RKO (cell line): ENCODE measurements around the gene DHX34.
"Not testable (repeated sequence)": the region's sequence is repeated elsewhere in the genome, so short reads cannot be mapped to it uniquely, and the experiment has no call there.

Source experiments
- DNase-seq: peaks from one replicate; pipeline ENCODE4 v3.0.0-alpha.2; 2016; ENCODE audit warnings: low spot score

Gene DHX34

GRCh38 chr19:47389150-47389556 lies 40.0 kb downstream of the DHX34 start:
- no peak for DNase-seq

DNA sequence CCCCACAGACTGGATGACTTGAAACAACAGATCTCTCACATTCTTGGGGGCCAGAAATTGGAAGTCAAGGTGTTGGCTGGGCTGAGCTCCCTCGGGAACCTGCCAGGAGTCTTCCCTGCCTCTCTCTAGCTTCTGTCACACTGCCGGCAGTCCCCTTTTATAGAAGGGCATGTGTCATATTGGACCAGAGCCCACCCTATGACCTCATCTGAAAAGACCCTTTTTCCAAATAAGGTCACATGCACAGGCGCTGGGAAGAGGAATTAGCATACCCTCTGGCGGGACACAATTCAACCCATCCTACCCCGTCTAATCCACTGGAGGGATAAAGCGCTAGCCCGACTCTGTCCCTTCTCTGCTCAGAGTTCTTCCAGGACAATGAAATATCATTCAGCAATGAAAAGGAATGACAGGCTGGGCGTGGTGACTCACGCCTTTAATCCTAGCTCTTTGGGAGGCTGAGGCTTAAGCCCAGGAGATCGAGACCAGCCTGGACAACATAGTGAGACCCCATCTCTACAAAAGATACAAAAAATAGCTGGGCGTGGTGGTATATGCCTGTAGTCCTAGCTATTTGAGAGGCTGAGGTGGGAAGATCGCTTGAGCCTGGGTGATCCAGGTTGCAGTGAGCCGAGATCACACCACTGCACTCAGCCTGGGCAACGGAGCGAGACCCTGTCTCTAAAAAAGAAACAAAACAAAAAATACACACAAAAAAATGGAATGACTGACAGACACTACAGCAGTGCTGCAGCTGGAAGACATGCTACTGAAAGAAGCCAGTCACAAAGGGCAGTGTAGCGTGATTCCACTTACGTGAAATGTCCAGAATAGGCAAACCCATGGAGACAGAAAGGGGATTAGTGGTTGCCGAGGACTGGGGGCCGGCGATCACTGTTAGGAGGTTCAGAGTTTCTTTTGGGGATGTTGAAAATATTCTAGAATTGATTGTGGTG lies 41.7 kb downstream of the DHX34 start:
- DNase-seq, result no peak

DNA sequence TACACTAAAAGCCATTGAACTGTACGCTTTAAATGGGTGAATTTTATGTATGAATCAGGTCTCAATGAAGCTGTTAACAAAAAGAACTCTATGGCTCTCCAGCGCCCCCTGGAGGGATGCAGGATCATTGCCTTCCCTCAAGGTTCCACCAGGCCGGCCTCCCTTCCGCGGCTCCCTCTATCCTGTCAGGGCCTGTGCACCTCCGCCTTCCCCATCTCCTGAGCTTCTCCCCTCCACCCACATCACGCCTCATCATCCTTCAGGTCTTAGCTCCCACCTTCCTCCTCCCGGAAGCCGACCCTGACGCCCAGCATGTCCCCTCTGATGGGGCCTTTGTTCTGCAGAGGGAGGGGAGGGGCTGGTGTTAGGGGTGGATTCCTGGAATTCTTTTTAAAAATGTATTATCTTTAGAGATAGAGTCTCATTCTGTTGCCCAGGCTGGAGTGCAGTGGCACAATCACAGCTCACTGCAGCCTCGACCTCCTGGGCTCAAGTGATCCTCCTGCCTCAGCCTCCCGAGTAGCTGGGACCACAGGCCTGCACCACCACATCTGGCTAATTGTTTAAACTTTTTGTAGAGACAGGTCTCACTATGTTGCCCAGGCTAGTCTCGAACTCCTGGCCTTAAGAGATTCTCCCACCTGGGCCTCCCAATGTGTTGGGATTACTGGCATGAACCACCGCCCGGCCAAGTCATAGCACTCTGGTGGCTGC lies 42.6 kb downstream of the DHX34 start:
- peak; percentile 75 for DNase-seq

DNA sequence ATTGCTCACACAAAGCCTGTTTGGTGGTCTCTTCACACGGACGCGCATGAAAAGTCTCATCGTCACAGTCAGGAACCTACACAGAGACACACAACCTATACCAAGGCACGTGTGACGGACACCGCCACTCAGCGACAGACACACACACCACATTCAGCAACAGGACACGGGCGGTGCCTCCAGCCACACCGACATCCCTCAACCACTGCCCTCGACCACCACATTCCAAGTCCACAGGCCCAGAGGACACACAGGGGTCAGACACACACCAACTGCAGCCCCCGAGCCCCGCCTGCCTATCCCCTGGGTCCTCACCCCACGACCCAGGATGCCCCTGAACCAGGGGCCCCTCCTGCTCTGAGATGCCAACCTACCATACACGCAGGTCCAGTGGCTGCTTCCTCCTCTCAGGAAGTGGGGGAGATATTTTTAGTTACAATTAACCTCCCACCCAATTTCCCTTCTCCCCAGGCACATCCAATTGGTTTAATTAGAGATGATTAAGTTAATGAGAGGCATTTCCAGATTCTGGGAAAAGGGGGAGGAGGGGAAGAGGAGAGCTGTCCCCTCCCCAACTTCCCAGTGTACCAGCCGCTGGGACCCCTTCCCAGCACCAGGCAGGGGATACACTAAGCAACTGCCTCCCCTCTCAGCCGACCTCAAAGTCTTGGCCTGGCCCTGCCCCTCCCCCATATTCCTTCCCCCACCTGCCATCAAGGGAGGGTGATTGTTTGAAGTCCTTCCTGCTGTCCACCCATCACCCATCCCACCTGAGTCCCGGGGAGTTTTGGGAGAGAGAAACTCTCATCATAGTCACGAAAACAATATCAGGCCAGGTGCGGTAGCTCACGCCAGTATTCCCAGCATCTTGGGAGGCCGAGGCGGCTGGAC lies 49.8 kb downstream of the DHX34 start:
- no peak for DNase-seq

GRCh38 chr19:47402504-47402903 lies 53.4 kb downstream of the DHX34 start:
- no peak for DNase-seq

DNA sequence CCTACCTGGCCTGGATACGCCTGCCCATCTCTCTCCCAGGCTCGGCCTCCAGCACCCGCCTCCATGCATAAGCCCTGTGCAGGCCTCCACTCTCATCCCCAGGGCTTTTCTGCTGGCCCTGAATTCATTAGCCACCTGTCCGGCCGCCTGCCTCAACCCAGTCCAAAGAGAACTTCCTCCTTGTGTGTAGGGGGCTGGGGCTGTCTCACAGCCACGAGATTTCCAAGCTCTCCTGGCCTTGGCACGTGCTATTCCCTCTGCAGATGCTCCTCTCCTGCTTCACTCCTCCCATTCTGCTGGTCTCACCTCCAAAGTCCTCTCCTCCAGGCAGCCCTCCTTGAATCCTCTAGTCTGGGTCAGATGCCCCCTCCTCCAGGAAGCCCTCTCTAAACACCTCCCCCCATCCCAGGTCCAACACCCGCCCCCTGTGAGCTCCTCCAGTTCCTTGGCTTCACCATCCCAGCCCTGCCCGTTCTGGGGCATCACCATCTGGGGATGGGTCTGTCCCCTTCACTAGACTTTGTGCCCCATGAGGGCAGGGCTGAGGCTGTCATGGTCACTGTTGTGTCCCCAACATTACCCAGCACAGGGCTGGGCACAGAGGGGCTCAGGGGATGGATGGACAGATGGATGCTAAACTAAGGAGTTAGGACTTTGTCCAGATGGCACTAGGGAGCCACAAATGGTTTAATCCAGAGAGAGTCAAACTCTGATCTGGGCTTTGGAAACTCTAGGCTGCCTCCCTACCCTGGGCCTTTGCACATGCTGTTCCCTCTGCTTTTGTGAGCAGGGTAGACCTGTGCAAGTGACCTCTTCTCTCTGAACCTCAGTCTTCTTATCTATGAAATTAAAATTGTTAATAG lies 55.5 kb downstream of the DHX34 start:
- no peak for DNase-seq

DNA sequence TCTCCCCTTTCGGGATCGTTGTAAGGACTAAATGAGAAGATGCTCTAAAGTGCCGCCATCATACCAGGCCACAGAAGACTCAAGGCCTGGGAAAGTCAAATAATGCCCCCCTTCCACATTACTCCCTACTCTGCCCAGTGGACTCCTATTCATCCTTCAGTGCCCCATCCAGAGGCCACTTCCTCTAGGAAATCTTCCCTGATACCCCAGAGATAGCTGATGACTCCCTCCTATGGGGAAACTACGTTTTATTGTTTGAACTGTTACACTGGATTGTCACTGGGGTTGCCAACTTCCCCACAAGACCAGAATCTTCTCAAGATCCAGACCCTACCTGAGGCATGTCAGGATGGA lies 56.1 kb downstream of the DHX34 start:
- DNase-seq, result no peak

- no peak for DNase-seq
Measured at GRCh38 chr19:47405854-47406417, 56.8 kb downstream of the DHX34 start.

DNA sequence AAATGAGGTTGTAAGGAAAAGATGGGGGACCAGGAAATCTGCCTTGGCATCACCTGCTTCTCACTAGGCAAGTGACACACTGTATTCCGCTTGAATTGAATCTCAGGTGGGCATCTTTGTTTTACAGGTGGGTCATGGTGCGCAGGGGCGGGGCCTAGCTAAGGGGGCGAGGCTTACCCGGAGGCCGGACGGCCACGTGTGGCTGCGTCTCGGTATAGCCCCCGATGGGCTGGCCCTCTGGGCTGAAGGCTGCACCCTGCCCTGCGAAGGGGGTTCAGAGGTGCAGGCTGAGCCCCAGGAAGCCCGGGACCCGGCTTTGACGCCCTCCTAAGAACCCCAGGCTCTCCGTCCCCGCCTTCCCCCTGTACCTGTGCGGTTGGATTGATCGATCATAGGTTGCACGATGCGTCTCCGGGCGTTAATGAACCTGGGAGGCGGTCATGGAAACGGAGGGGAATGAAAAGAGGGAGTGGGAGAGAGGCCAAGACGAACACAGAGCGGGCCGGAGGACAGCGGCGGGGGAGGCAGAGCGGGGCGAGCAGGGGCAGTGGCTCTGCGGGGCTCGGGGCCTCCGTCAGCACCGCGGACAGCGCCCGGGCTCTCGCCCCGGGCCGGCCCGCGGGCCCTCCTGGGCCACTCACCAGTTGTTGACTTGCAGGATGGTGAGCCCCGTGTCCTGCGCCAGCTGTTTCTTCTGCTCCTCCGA lies 57.7 kb downstream of the DHX34 start:
- DNase-seq, result no peak

DNA sequence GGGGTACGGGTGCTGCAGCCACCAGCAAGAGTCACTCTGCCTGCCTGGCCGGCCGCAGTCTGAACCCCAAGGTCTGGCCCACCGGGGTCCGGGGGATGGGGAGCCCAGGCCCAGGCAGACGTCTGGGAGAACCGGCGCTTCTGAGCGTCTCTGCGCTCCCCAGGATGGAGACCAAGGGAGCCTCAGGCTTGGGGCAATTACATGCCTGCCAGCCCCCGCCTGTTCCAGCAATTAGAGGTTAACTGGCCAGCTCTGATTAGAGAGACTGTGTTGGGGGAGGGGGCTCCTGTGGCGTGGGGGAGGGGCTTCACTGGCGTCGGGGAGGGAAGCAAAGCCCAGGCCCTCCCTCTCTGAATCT lies 58.3 kb downstream of the DHX34 start:
- DNase-seq, result no peak

DNA sequence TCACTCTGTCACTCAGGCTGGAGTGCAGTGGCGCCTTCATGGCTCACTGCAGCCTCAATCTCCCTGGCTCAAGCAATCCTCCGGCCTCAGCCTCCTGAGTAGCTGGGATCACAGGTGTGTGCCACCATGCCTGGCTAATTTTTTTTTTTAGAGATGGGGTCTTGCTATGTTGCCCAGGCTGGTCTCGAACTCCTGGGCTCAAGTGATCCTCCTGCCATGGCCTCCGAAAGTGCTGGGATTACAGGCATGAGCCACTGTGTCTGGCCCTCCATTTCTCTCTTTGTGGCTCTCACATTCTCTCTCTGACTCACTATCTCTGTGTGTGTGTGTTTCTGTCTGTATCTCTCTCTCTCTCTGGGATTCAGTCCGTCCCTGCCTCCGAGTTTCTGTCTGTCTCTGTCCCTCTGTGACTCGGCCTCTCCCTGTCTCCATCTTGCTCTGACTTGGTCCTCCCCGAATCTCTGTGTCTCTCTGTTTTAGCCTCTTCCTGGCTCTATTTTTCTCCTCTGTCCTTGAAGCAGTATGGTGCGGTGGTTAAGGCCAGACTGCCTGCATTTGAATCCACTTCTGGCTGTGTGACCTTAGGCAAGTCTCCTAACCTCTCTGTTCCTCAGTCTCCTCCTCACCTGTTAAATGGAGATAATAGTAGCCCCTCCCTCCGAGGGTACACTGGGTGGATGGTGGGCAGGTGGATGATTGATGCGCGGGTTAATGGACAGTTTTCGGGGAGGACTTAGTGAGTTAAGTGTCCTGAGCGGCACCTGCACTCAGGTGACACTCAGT lies 59.2 kb downstream of the DHX34 start:
- no peak for DNase-seq

- peak; percentile 20 for DNase-seq
Measured at GRCh38 chr19:47411101-47411500, 62.0 kb downstream of the DHX34 start.

- DNase-seq, result not testable (repeated sequence)
Measured at GRCh38 chr19:47411696-47412095, 62.6 kb downstream of the DHX34 start.

DNA sequence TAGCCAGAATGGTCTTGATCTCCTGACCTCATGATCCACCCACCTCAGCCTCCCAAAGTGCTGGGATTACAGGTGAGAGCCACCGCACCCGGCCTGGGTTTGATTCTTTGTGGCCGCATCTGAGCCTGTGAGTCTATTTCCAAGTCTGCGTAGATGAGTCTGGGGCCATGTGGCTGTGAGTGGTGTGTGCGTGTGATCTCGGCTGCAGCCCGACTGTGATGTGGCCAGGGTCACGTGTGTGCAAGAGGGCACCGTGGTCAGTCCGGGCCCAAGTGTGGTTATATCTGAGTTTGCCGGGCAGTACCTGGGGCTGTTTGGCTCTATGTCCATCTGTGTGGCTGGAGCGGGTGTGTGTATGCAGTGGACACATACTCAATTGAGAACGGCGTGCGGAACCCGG lies 64.8 kb downstream of the DHX34 start:
- DNase-seq, result no peak

DNA sequence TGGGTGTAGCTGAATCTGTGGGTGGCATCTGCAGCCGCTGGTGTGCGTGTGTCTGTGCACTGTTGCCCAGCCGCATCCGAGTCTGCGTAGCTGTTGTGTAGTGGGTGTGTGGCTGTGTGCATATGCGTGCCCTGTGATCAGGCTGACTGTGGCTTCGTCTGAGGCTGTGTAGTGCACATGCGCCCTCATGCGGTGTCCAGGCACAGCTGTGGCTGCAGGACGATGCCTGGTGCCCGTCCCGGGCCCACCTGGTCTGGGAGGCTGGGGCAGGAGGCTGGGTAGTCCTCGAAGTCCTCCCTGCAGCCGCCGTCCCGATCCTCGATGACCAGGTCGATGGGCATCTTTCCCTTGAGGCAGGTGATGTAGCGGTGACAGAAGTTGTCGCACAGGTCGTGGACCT lies 65.4 kb downstream of the DHX34 start:
- no peak for DNase-seq

- DNase-seq, result no peak
Measured at GRCh38 chr19:47415953-47416642, 67.0 kb downstream of the DHX34 start.

DNA sequence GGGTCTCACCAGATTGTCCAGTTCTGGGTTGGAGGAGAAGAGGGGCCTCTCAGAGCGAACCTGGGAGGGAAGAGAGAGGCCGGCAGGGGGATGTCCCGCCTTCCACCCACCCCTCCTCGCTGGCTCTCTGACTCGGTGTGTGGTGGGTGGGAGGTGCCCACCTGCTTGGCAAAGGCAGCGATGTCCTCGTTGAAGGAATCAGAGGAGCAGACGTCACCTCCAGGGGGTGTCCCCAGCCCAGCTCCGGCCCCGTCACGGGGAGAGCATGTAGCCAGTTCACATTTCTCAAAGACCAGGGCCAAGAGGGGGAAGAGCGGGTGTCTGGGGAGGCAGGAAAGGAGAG lies 67.5 kb downstream of the DHX34 start:
- DNase-seq, result no peak

GRCh38 chr19:47417107-47417745 lies 68.1 kb downstream of the DHX34 start:
- DNase-seq, result no peak
